ENCODE data around the gene TMEM60.
"Not testable (repeated sequence)": the region's sequence is repeated elsewhere in the genome, so short reads cannot be mapped to it uniquely, and the experiment has no call there.

TMEM60 gene

GRCh38 chr7:77837275-77837674 is 39.0 kb upstream of the TMEM60 start:
- no peak overlapping the region for H3K4me3 ChIP-seq (ENCODE audit: control insufficient read depth, low read depth, low read length)
- TF ChIP-seq, protein P1, sequence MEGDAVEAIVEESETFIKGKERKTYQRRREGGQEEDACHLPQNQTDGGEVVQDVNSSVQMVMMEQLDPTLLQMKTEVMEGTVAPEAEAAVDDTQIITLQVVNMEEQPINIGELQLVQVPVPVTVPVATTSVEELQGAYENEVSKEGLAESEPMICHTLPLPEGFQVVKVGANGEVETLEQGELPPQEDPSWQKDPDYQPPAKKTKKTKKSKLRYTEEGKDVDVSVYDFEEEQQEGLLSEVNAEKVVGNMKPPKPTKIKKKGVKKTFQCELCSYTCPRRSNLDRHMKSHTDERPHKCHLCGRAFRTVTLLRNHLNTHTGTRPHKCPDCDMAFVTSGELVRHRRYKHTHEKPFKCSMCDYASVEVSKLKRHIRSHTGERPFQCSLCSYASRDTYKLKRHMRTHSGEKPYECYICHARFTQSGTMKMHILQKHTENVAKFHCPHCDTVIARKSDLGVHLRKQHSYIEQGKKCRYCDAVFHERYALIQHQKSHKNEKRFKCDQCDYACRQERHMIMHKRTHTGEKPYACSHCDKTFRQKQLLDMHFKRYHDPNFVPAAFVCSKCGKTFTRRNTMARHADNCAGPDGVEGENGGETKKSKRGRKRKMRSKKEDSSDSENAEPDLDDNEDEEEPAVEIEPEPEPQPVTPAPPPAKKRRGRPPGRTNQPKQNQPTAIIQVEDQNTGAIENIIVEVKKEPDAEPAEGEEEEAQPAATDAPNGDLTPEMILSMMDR (IDR thresholded peaks at IDR 0.05; ENCODE audit: control insufficient read depth, insufficient read depth, low read depth, low read length, missing control alignments) = no peak
- no peak for DNase-seq (ENCODE audit: low read depth)

DNA sequence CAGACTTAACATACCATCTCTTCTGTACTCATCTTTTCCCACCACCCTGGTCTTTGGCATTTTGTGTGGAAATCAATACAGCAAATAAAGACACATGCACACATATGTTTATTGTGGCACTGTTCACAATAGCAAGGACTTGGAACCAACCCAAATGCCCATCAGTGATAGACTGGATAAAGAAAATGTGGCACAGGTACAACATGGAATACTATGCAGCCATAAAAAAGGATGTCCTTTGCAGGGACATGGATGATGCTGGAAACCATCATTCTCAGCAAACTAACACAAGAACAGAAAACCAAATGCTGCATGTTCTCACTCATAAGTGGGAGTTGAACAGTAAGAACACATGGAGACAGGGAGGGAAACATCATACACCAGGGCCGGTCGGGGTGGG is 38.2 kb upstream of the TMEM60 start:
- not testable (repeated sequence) for H3K4me3 ChIP-seq (ENCODE audit: control insufficient read depth, low read depth, low read length); DNase-seq (ENCODE audit: low read depth)

DNA sequence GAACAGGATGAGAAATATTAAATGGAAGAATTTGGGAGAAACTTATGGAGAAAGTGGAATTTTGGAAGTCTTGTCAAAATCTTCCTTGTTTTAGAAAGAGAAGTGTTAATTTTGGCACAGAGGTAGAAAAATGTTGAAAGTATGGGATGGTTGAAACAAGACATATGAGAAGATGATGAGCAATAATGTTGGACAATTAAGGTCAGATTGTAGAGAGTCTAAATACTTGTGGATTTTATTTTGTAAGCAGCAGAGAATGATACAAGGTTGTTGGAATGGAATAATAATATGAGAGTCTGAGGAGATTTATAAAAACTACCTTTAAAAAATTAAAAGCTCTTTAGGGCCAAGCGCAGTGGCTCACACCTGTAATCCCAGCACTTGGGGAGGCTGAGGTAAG is 34.9 kb upstream of the TMEM60 start:
- H3K4me3 ChIP-seq (ENCODE audit: control insufficient read depth, low read depth, low read length) = no peak overlapping the region
- TF ChIP-seq, protein P1 (IDR thresholded peaks at IDR 0.05; ENCODE audit: control insufficient read depth, insufficient read depth, low read depth, low read length, missing control alignments) = no peak
- DNase-seq (ENCODE audit: low read depth) = no peak

DNA sequence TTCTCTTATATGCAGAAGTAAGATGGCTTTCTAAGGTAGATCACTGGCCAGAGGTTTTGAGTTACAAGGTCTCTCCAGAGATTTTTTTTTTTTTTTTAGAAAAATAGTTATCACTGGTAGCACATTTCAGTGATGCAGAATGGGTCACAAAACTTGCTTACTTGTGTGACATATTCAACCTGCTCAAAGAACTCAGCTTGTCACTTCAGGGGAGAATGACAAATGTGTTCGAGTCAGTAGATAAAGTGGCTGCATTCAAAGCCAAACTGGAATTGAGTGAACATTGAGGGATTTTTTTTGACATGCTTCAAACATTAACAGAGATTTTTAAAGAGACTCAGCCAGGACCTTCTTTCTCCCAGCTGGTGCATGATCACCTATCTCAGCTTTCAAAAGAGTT is 33.7 kb upstream of the TMEM60 start:
- no peak overlapping the region for H3K4me3 ChIP-seq (ENCODE audit: control insufficient read depth, low read depth, low read length)
- DNase-seq (ENCODE audit: low read depth) = no peak
- TF ChIP-seq, protein P1 (IDR thresholded peaks at IDR 0.05; ENCODE audit: control insufficient read depth, insufficient read depth, low read depth, low read length, missing control alignments) = no peak

GRCh38 chr7:77831481-77831880 is 33.2 kb upstream of the TMEM60 start:
- no peak for DNase-seq (ENCODE audit: low read depth)
- TF ChIP-seq, protein P1 (IDR thresholded peaks at IDR 0.05; ENCODE audit: control insufficient read depth, insufficient read depth, low read depth, low read length, missing control alignments) = no peak
- H3K4me3 ChIP-seq (ENCODE audit: control insufficient read depth, low read depth, low read length) = no peak overlapping the region

- DNase-seq (ENCODE audit: low read depth) = no peak
- no peak overlapping the region for H3K4me3 ChIP-seq (ENCODE audit: control insufficient read depth, low read depth, low read length)
- TF ChIP-seq, protein P1 (IDR thresholded peaks at IDR 0.05; ENCODE audit: control insufficient read depth, insufficient read depth, low read depth, low read length, missing control alignments) = no peak
Observed at GRCh38 chr7:77830649-77831355, 32.6 kb upstream of the TMEM60 start.

DNA sequence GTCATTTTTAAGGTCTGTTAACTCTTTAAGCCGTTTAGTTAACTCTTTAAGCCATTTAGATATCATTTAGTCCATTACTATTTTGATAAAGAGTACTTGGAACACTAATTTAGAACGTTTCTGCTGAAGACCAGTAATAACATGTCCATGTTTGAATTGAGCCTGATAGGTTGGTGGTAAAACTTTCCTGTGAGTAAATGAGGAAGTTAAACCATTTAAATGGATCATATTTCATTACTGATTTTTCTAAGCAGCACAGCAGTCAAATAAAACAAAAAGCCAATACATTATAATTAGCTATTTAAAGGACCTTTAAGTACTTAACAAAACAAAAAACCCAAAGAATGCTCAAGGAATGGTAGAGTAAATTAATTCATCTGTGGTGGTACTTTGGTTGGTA is 29.8 kb upstream of the TMEM60 start:
- H3K4me3 ChIP-seq (ENCODE audit: control insufficient read depth, low read depth, low read length) = no peak overlapping the region
- DNase-seq (ENCODE audit: low read depth) = no peak
- TF ChIP-seq, protein P1 (IDR thresholded peaks at IDR 0.05; ENCODE audit: control insufficient read depth, insufficient read depth, low read depth, low read length, missing control alignments) = no peak

Measured in AG09309 (cell line).